Right atrium auricular region (tissue), 2 donors: ENCODE data around the gene FAM110D. TPM values are rescaled to one million over a fixed set of nuclear protein-coding genes. Genes with fewer than 3 reads are reported as not detected.

Source experiments
- DNase-seq: peaks from one replicate; pipeline ENCODE4 v3.0.0-alpha.2; 2019; ENCODE audit warnings: low spot score
- H3K27ac ChIP-seq, 2 donors: fragments of 200-600 bp; sonication (generic); 1 replicate in 1 of 2; 2 replicates in 1 of 2; pipeline ENCODE4 v1.5.1; 2016 to 2019
- H3K27me3 ChIP-seq, 2 donors: fragments of 200-600 bp; sonication (generic); one replicate each; pipeline versions ENCODE4 v1.5.1 to v1.6.0; 2017 to 2019
- H3K36me3 ChIP-seq: fragments of 200-600 bp; sonication (generic); one replicate; pipeline ENCODE4 v1.5.1; 2016
- H3K4me1 ChIP-seq, 2 donors: fragments of 200-600 bp; sonication (generic); one replicate each; pipeline versions ENCODE4 v1.5.1 to v1.6.0; 2017 to 2019
- H3K4me3 ChIP-seq, 2 donors: fragments of 200-600 bp; sonication (generic); 1 replicate in 1 of 2; 2 replicates in 1 of 2; pipeline ENCODE4 v1.5.1; 2017 to 2019; ENCODE audit warnings: mild to moderate bottlenecking in 1 of 2, moderate library complexity in 1 of 2
- H3K9me3 ChIP-seq, 2 donors: fragments of 200-600 bp; sonication (generic); one replicate each; pipeline ENCODE4 v1.5.1; 2019
- CTCF ChIP-seq, 2 donors: fragments of 200-600 bp; sonication (generic); IDR thresholded peaks; one replicate each; pipeline ENCODE4 v1.5.1; 2019; ENCODE audit warnings: antibody characterized with exemption in 2 of 2
- total RNA-seq, 2 donors: library from RNA; depleted of rRNA; stranded (reverse); fragments of >200 nt; gene quantifications; one replicate each; pipeline ENCODE4 v1.1.0, GENCODE V29; 2016

Gene FAM110D
- total RNA-seq, 2 donors from 2014 or later, result 3.8 to 4.3 TPM

DNA sequence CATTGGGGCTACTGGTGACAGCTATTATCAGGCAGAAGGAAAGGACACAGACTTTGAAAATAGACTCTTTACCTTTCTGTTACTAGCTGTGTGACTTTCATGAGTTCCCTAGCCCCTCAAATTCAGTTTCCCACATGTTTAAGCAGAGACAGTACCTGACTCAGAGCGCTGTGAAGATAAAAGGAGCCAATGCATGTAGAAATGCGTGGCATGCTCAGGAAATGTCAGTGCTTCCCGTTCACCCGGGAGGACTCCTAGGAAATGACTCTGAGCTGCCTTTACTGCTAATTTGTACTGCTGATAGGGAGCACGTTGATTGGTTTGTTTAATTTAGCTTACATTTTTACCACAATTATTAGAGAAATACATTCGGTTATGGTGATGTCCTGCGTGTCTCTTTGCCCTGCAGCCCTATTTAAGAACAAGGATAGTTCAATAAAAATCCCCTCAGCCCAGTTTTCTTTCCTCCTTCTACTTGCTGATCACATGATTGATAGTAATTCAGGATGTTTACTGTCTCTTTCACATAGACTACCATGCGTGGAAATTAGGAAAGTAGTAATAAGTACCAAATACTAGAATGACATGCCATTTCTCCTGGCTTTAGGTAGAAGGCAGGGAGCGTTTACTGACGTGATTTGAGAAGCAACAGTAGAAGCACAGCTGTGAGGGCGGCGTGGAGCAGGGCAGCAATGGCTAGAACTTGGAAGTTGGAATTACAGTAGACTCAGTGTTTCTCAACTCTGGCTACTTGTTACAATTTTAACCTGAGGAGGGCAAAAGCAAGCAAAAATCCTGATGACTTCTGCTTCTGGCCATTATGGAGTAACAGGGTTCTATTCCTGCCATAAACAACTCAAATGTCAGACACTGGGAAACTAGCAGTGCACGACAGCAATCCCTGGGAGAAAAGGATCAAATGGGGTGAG lies 31.4 kb upstream of the FAM110D start:
- no peaks in the 10 kb centered on the region for H3K27me3 ChIP-seq
- H3K4me3 ChIP-seq, result no peak overlapping the region
- DNase-seq, result no peak
- H3K36me3 ChIP-seq, result no peaks in the 10 kb centered on the region
- no peak for TF ChIP-seq CTCF (IDR thresholded peaks at IDR 0.05)
- H3K4me1 ChIP-seq, result peaks cover 0 to 21% of the 10 kb centered on the region in 2 donors
- H3K9me3 ChIP-seq, result no peaks in the 10 kb centered on the region
- H3K27ac ChIP-seq, result no peak overlapping the region

DNA sequence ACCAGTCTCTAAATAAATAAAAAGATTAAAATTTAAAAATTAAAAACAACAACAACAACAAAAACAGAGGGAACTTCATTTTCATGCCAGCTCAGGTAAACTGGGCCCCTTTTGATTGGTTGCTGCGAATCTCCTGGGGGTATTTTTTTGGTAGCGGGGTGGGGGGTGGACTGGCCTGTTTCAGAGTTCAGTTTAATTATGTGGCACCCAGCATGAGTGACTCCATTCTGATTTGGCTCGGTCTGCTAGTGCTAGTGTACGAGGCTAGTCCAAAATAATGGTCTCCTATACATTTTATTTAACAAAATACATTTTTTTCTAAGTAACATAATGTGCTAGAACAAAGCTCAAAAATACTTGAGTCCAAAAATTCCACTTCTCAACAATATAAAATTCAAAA lies 29.1 kb upstream of the FAM110D start:
- Histone ChIP-seq H3K9me3 (no peaks in the 10 kb centered on the region), H3K27ac (no peak overlapping the region), H3K36me3 (no peaks in the 10 kb centered on the region), H3K4me1 (peaks cover 0 to 13% of the 10 kb centered on the region in 2 donors), H3K4me3 (no peak overlapping the region), H3K27me3 (no peaks in the 10 kb centered on the region)
- no peak for DNase-seq
- TF ChIP-seq CTCF (IDR thresholded peaks at IDR 0.05), result no peak

DNA sequence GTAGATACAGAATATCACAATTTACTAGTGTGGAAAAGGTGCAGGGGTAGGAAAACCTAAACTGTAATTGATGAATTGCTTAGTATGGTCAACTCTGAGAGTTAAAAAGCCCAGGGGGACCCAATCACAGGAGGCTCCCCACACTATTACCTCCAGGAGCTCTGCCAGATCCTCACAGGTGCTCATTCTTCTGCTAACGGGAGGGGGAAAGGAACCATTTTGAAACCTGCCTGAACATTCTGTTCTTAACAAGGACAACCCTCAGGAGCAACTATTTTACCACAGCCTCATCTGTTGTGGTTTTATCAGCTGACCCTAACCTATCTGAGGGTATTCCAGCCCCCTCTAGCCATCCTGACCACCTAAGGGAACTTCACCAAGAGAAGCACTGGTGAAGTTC lies 28.2 kb upstream of the FAM110D start:
- no peak for TF ChIP-seq CTCF (IDR thresholded peaks at IDR 0.05)
- H3K4me1 ChIP-seq, result peaks cover 0 to 13% of the 10 kb centered on the region in 2 donors
- DNase-seq, result no peak
- no peaks in the 10 kb centered on the region for H3K36me3 ChIP-seq
- no peak overlapping the region for H3K27ac ChIP-seq
- H3K4me3 ChIP-seq, result no peak overlapping the region
- H3K9me3 ChIP-seq, result no peaks in the 10 kb centered on the region
- H3K27me3 ChIP-seq, result no peaks in the 10 kb centered on the region

- Histone ChIP-seq H3K9me3 (no peaks in the 10 kb centered on the region), H3K4me1 (peaks cover 0 to 5% of the 10 kb centered on the region in 2 donors), H3K36me3 (no peaks in the 10 kb centered on the region), H3K4me3 (no peak overlapping the region), H3K27me3 (no peaks in the 10 kb centered on the region), H3K27ac (no peak overlapping the region)
- no peak for DNase-seq
- no peak for TF ChIP-seq CTCF (IDR thresholded peaks at IDR 0.05)
These were observed 26.6 kb upstream of the FAM110D start for GRCh38 chr1:26132128-26132833.

DNA sequence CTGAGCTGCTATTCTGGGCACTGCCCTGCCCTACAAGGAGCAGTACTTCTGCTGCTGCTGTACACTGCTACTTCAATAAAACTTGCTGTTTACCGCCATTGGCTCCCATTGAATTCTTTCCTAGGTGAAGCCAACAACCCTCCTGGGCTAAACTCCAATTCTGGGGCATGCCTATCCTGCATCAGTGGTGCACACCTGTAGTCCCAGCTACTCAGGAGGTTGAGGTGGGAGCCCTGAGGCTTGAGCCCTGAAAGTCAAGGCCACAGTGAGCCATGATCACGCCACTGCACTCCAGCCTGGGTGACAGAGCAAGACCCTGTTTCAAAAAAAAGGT lies 26.1 kb upstream of the FAM110D start:
- no peak for TF ChIP-seq CTCF (IDR thresholded peaks at IDR 0.05)
- no peaks in the 10 kb centered on the region for H3K4me1 ChIP-seq
- H3K4me3 ChIP-seq, result no peak overlapping the region
- DNase-seq, result no peak
- no peak overlapping the region for H3K27ac ChIP-seq
- no peaks in the 10 kb centered on the region for H3K9me3 ChIP-seq
- no peaks in the 10 kb centered on the region for H3K27me3 ChIP-seq
- no peaks in the 10 kb centered on the region for H3K36me3 ChIP-seq
